ENCODE results near the gene MAPKAP1. TPM values are rescaled to one million over a fixed set of nuclear protein-coding genes. Genes with fewer than 3 reads are reported as not detected.

The MAPKAP1 gene
- polyA plus RNA-seq, 1 donor from 2014 or later: 57.5 TPM

GRCh38 chr9:125649826-125650225, 57.2 kb downstream of the MAPKAP1 start:
- no peak overlapping the region for H3K4me3 ChIP-seq (ENCODE audit: low read length)
- no peaks in the 10 kb centered on the region for H3K9me3 ChIP-seq (ENCODE audit: low read length)
- no peak overlapping the region for H3K4me2 ChIP-seq (ENCODE audit: low read length)
- no peaks in the 10 kb centered on the region for H3K36me3 ChIP-seq (ENCODE audit: insufficient read depth, low read length)
- TF ChIP-seq RAD21 (conservative IDR thresholded peaks at IDR 0.05) (no peak), REST (IDR thresholded peaks at IDR 0.05; ENCODE audit: borderline replicate concordance) (no peak), EZH2 (IDR thresholded peaks at IDR 0.05; ENCODE audit: borderline replicate concordance, insufficient read depth, low read length, poor library complexity, severe bottlenecking) (no peak), CTCF (IDR thresholded peaks at IDR 0.05; ENCODE audit: poor library complexity, severe bottlenecking) (no peak), POLR2AphosphoS5 (IDR thresholded peaks at IDR 0.05) (no peak), MXI1 (conservative IDR thresholded peaks at IDR 0.05; ENCODE audit: poor library complexity, severe bottlenecking) (no peak), SMC3 (conservative IDR thresholded peaks at IDR 0.05; ENCODE audit: poor library complexity) (no peak), TAF1 (IDR thresholded peaks at IDR 0.05; ENCODE audit: low read depth) (no peak), EP300 (conservative IDR thresholded peaks at IDR 0.05; ENCODE audit: poor library complexity, severe bottlenecking) (no peak)
- no peaks in the 10 kb centered on the region for H3F3A ChIP-seq (ENCODE audit: insufficient read depth, low read length, poor library complexity, severe bottlenecking)
- no peaks in the 10 kb centered on the region for H3K27me3 ChIP-seq (ENCODE audit: insufficient read depth, low read depth, low read length)
- no peaks in the 10 kb centered on the region for H3K9me2 ChIP-seq (ENCODE audit: insufficient read depth, low read length)
- H3K79me2 ChIP-seq (replicated peaks; ENCODE audit: insufficient read depth, low read length): no peaks in the 10 kb centered on the region
- H3K27ac ChIP-seq (ENCODE audit: low read length): no peak overlapping the region
- no peaks in the 10 kb centered on the region for H4K20me1 ChIP-seq (ENCODE audit: insufficient read depth)
- no peak overlapping the region for H2AFZ ChIP-seq (ENCODE audit: low read depth, low read length)
- H3K9ac ChIP-seq (ENCODE audit: low read length): no peak overlapping the region

GRCh38 chr9:125649315-125649714, 57.7 kb downstream of the MAPKAP1 start:
- Histone ChIP-seq H3K79me2 (replicated peaks; ENCODE audit: insufficient read depth, low read length) (no peaks in the 10 kb centered on the region), H3K4me3 (ENCODE audit: low read length) (no peak overlapping the region), H4K20me1 (ENCODE audit: insufficient read depth) (no peaks in the 10 kb centered on the region), H3K9me3 (ENCODE audit: low read length) (no peaks in the 10 kb centered on the region), H3K36me3 (ENCODE audit: insufficient read depth, low read length) (no peaks in the 10 kb centered on the region), H3K9ac (ENCODE audit: low read length) (no peak overlapping the region), H3K27ac (ENCODE audit: low read length) (no peak overlapping the region), H2AFZ (ENCODE audit: low read depth, low read length) (no peak overlapping the region), H3K9me2 (ENCODE audit: insufficient read depth, low read length) (no peaks in the 10 kb centered on the region), H3K27me3 (ENCODE audit: insufficient read depth, low read depth, low read length) (no peaks in the 10 kb centered on the region), H3K4me2 (ENCODE audit: low read length) (no peak overlapping the region), H3F3A (ENCODE audit: insufficient read depth, low read length, poor library complexity, severe bottlenecking) (no peaks in the 10 kb centered on the region)
- TF ChIP-seq MXI1 (conservative IDR thresholded peaks at IDR 0.05; ENCODE audit: poor library complexity, severe bottlenecking) (no peak), POLR2AphosphoS5 (IDR thresholded peaks at IDR 0.05) (no peak), CTCF (IDR thresholded peaks at IDR 0.05; ENCODE audit: poor library complexity, severe bottlenecking) (no peak)
